ENCODE measurements around the gene FRY.

FRY gene

GRCh38 chr13:32024750-32025149, 6.8 kb upstream of the FRY start (continued):
- TF ChIP-seq SNAI2 (CRISPR knock-in tag; IDR thresholded peaks at IDR 0.05) = no peak

- ATAC-seq = no peak
- no peak for TF ChIP-seq ARNTL (CRISPR knock-in tag; IDR thresholded peaks at IDR 0.05; ENCODE audit: borderline replicate concordance, low read depth)
- TF ChIP-seq ESRRG (CRISPR knock-in tag; IDR thresholded peaks at IDR 0.05) = no peak
- TF ChIP-seq BACH2 (CRISPR knock-in tag; IDR thresholded peaks at IDR 0.05; ENCODE audit: borderline replicate concordance) = no peak
- TF ChIP-seq ZNF565 (CRISPR knock-in tag; conservative IDR thresholded peaks at IDR 0.05; ENCODE audit: low read depth) = no peak
Observed at GRCh38 chr13:32025730-32026129, 5.8 kb upstream of the FRY start.

- TF ChIP-seq PPARA (CRISPR knock-in tag; IDR thresholded peaks at IDR 0.05; ENCODE audit: borderline replicate concordance) (no peak), TOX (CRISPR knock-in tag; IDR thresholded peaks at IDR 0.05; ENCODE audit: borderline replicate concordance) (no peak), ZNF8 (CRISPR knock-in tag; IDR thresholded peaks at IDR 0.05) (no peak), ESRRG (CRISPR knock-in tag; IDR thresholded peaks at IDR 0.05) (no peak), ARNTL (CRISPR knock-in tag; IDR thresholded peaks at IDR 0.05; ENCODE audit: borderline replicate concordance, low read depth) (no peak), TSHZ2 (CRISPR knock-in tag; IDR thresholded peaks at IDR 0.05) (no peak), CSDC2 (CRISPR knock-in tag; IDR thresholded peaks at IDR 0.05) (no peak), ZC3H10 (CRISPR knock-in tag; IDR thresholded peaks at IDR 0.05) (no peak)
- no peak for ATAC-seq
Observed at GRCh38 chr13:32026623-32027022, 5.0 kb upstream of the FRY start.

GRCh38 chr13:32028711-32029110, 2.9 kb upstream of the FRY start:
- no peak for TF ChIP-seq PATZ1 (CRISPR knock-in tag; IDR thresholded peaks at IDR 0.05; ENCODE audit: borderline replicate concordance)
- TF ChIP-seq ZFP3 (CRISPR knock-in tag; IDR thresholded peaks at IDR 0.05) = no peak
- TF ChIP-seq ZNF8 (CRISPR knock-in tag; IDR thresholded peaks at IDR 0.05) = no peak
- TF ChIP-seq ZNF70 (CRISPR knock-in tag; IDR thresholded peaks at IDR 0.05) = no peak
- TF ChIP-seq PPARA (CRISPR knock-in tag; IDR thresholded peaks at IDR 0.05; ENCODE audit: borderline replicate concordance) = no peak
- no peak for TF ChIP-seq TOX (CRISPR knock-in tag; IDR thresholded peaks at IDR 0.05; ENCODE audit: borderline replicate concordance)
- TF ChIP-seq ZC3H10 (CRISPR knock-in tag; IDR thresholded peaks at IDR 0.05) = no peak
- no peak for TF ChIP-seq ZNF565 (CRISPR knock-in tag; conservative IDR thresholded peaks at IDR 0.05; ENCODE audit: low read depth)
- TF ChIP-seq ARNTL (CRISPR knock-in tag; IDR thresholded peaks at IDR 0.05; ENCODE audit: borderline replicate concordance, low read depth) = no peak
- ATAC-seq = no peak

- no peak for ATAC-seq
- TF ChIP-seq ZNF8 (CRISPR knock-in tag; IDR thresholded peaks at IDR 0.05) (no peak), ZC3H10 (CRISPR knock-in tag; IDR thresholded peaks at IDR 0.05) (no peak), PATZ1 (CRISPR knock-in tag; IDR thresholded peaks at IDR 0.05; ENCODE audit: borderline replicate concordance) (no peak), TCF4 (CRISPR knock-in tag; IDR thresholded peaks at IDR 0.05; ENCODE audit: borderline replicate concordance) (no peak), CREB5 (CRISPR knock-in tag; IDR thresholded peaks at IDR 0.05; ENCODE audit: low read depth) (no peak), POU6F1 (CRISPR knock-in tag; IDR thresholded peaks at IDR 0.05; ENCODE audit: borderline replicate concordance, low read depth) (no peak), BACH2 (CRISPR knock-in tag; IDR thresholded peaks at IDR 0.05; ENCODE audit: borderline replicate concordance) (no peak), TOX (CRISPR knock-in tag; IDR thresholded peaks at IDR 0.05; ENCODE audit: borderline replicate concordance) (no peak), ISL1 (CRISPR knock-in tag; IDR thresholded peaks at IDR 0.05) (no peak), CSDC2 (CRISPR knock-in tag; IDR thresholded peaks at IDR 0.05) (no peak), RARB (CRISPR knock-in tag; IDR thresholded peaks at IDR 0.05) (no peak), OSR1 (CRISPR knock-in tag; IDR thresholded peaks at IDR 0.05) (no peak), GLIS3 (CRISPR knock-in tag; IDR thresholded peaks at IDR 0.05) (no peak), TSHZ2 (CRISPR knock-in tag; IDR thresholded peaks at IDR 0.05) (no peak)
Observed at GRCh38 chr13:32029684-32030083, 1.9 kb upstream of the FRY start.

Measured in SK-N-SH treated with all-trans-retinoic acid at 6 μM for 48 hours (cell line).